ENCODE data around the gene DLX3. TPM values are rescaled to one million over a fixed set of nuclear protein-coding genes. Genes with fewer than 3 reads are reported as not detected.

DLX3 gene
- total RNA-seq, 1 experiment from 2014 or later = 1.2 TPM

DNA sequence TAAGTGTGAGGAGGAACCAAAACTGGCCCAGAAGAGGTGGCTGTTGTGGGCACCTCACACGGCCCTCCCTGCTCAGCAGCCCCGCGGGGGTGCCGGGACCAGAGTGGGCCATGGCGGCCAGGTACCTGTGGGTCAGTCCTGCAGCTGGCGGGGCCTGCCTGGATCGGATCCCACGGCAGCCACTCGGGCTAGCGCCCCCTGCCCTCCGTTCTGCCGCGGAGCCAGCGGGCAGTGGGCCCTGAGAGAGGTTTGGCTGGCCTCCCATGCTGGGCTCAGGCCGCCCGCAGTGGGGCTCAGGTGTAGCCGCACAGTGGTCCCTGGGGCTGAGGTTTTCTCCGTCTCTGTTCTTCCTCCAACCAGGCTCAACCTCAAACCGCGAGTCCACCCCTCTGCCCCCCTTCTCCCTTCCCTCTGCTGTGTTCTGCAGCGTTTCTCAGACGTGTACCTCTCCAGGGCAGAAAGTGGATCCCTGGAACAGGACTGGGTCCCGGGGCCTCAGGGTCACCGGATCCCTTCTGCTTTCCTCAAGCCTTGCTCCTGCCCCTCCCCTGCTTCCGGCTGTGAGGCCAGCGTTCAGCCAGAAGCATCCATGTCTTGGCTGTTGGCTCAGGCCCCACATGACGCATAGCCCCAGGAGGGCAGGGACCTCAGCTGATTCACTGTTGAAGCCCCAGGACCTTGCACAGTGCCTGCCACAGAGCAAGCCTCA lies 32.3 kb upstream of the DLX3 start:
- no peak overlapping the region for H2BK20ac ChIP-seq (ENCODE audit: low read depth, low read length, poor library complexity, severe bottlenecking)
- peak overlapping the region in 1 of 2 experiments; percentile 31; a peak in 1 of 5 replicates for H3K4me3 Mint-ChIP-seq
- H2AK5ac ChIP-seq (ENCODE audit: insufficient read length, low read length) = no peak overlapping the region
- no peak overlapping the region for H2BK5ac ChIP-seq (ENCODE audit: insufficient read length, low read length)
- H3K9me3 ChIP-seq (ENCODE audit: control insufficient read depth, low read depth, low read length) = no peaks in the 10 kb centered on the region
- peaks cover 12% of the 10 kb centered on the region for H3K27me3 Mint-ChIP-seq (ENCODE audit: low read depth)
- peak; percentile 75 for DNase-seq
- no peak overlapping the region for H3K9ac ChIP-seq (ENCODE audit: extremely low read depth, insufficient read length, low read length)
- H3K27ac ChIP-seq (ENCODE audit: insufficient read length, low read depth, low read length) = no peak overlapping the region
- H4K91ac ChIP-seq (ENCODE audit: insufficient read length, low read depth, low read length) = no peak overlapping the region
- no peak overlapping the region for H2BK15ac ChIP-seq (ENCODE audit: low read depth, low read length)
- no CpG with 5 or more reads among the region's 27 CpGs for WGBS (ENCODE audit: extremely low coverage, insufficient read length, low lambda C conversion rate)
- no peaks in the 10 kb centered on the region for H3K79me2 ChIP-seq (ENCODE audit: insufficient read depth, low read length)
- no peak overlapping the region for H3T11ph ChIP-seq (ENCODE audit: low read length)
- H3K23me2 ChIP-seq (ENCODE audit: insufficient read length, low read depth, low read length, poor library complexity, severe bottlenecking) = no peaks in the 10 kb centered on the region
- no peak overlapping the region for H3K4ac ChIP-seq (ENCODE audit: low read depth, low read length)
- H3K79me1 ChIP-seq (ENCODE audit: insufficient read depth, low read depth, low read length, poor library complexity, severe bottlenecking) = no peaks in the 10 kb centered on the region
- no peak overlapping the region for H2BK120ac ChIP-seq (ENCODE audit: low read depth, low read length, poor library complexity, severe bottlenecking)
- no peaks in the 10 kb centered on the region for H3K9me3 Mint-ChIP-seq
- no peaks in the 10 kb centered on the region for H3K36me3 Mint-ChIP-seq (ENCODE audit: insufficient read depth in 1 of 3, low read depth in 3 of 3)
- H3K27me3 ChIP-seq (ENCODE audit: insufficient read depth, low read length) = no peaks in the 10 kb centered on the region
- TF ChIP-seq, protein P1, sequence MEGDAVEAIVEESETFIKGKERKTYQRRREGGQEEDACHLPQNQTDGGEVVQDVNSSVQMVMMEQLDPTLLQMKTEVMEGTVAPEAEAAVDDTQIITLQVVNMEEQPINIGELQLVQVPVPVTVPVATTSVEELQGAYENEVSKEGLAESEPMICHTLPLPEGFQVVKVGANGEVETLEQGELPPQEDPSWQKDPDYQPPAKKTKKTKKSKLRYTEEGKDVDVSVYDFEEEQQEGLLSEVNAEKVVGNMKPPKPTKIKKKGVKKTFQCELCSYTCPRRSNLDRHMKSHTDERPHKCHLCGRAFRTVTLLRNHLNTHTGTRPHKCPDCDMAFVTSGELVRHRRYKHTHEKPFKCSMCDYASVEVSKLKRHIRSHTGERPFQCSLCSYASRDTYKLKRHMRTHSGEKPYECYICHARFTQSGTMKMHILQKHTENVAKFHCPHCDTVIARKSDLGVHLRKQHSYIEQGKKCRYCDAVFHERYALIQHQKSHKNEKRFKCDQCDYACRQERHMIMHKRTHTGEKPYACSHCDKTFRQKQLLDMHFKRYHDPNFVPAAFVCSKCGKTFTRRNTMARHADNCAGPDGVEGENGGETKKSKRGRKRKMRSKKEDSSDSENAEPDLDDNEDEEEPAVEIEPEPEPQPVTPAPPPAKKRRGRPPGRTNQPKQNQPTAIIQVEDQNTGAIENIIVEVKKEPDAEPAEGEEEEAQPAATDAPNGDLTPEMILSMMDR (conservative IDR thresholded peaks at IDR 0.05) = peak; percentile 55
- no peaks in the 10 kb centered on the region for H4K20me1 ChIP-seq (ENCODE audit: control insufficient read depth, insufficient read depth, insufficient read length)
- no peak overlapping the region for H3K23ac ChIP-seq (ENCODE audit: insufficient read length, low read depth, low read length)
- H3K14ac ChIP-seq (ENCODE audit: insufficient read depth, low read length) = no peak overlapping the region
- H2BK12ac ChIP-seq (ENCODE audit: insufficient read length, low read depth, low read length) = no peak overlapping the region
- H3K4me2 ChIP-seq (ENCODE audit: insufficient read depth, insufficient read length, low read length) = no peak overlapping the region
- no peak overlapping the region for H3K18ac ChIP-seq (ENCODE audit: insufficient read length, low read depth, low read length)
- H4K5ac ChIP-seq (ENCODE audit: insufficient read length, low read depth, low read length) = no peak overlapping the region
- peak overlapping the region in 1 of 3 experiments; percentile 57; a peak in 1 of 7 replicates for H3K27ac Mint-ChIP-seq
- peaks cover 23 to 27% of the 10 kb centered on the region in 2 experiments for H3K4me1 Mint-ChIP-seq
- H3K56ac ChIP-seq (ENCODE audit: insufficient read length, low read depth, low read length) = no peak overlapping the region
- H3K4me1 ChIP-seq (ENCODE audit: insufficient read depth, low read length) = peaks cover 6% of the 10 kb centered on the region; the same call in 1 of the 2 replicates
- H2AFZ ChIP-seq (ENCODE audit: low read length) = no peak overlapping the region
- no peak overlapping the region for H4K8ac ChIP-seq (replicated peaks; ENCODE audit: insufficient read length, low read depth, low read length)
